ENCODE results near the gene NIN. TPM values are rescaled to one million over a fixed set of nuclear protein-coding genes. Genes with fewer than 3 reads are reported as not detected.
A peak's percentile ranks its signal among the peaks of the same experiment; 100 is the strongest.

The NIN gene
- total and polyA plus RNA-seq, 2 donors (not counting 1 experiment from before 2014, with no cell fraction given), result 22.8 to 37.5 TPM

- no peak for DNase-seq (ENCODE audit: low read depth in 2 of 2)
- Histone ChIP-seq H3K36me3 (ENCODE audit: control insufficient read depth, insufficient read depth, low read length) (no peaks in the 10 kb centered on the region), H3K27ac (ENCODE audit: insufficient read depth, low read length) (no peak overlapping the region), H2AFZ (ENCODE audit: low read length) (no peak overlapping the region), H3K4me2 (ENCODE audit: extremely low read depth, insufficient read depth, low read length) (no peak overlapping the region), H3K27me3 (ENCODE audit: control insufficient read depth, insufficient read depth, low read length) (no peaks in the 10 kb centered on the region), H4K20me1 (ENCODE audit: control insufficient read depth, extremely low read depth, insufficient read depth, low read length) (no peaks in the 10 kb centered on the region), H3K9ac (ENCODE audit: insufficient read depth, low read length) (no peak overlapping the region), H3K79me2 (ENCODE audit: control insufficient read depth, insufficient read depth, low read length) (no peaks in the 10 kb centered on the region), H3K4me3 (replicated peaks in 1 of 4; ENCODE audit: control extremely low read depth in 1 of 4, insufficient read depth in 1 of 4, low read depth in 3 of 4, low read length in 4 of 4) (no peak overlapping the region), H3K9me3 (ENCODE audit: control insufficient read depth, insufficient read depth, low read depth, low read length) (no peaks in the 10 kb centered on the region), H3K4me1 (ENCODE audit: control insufficient read depth, extremely low read depth, insufficient read depth, low read length) (no peaks in the 10 kb centered on the region)
- no peak for TF ChIP-seq CTCF (conservative IDR thresholded peaks at IDR 0.05 in 1 of 2, IDR thresholded peaks at IDR 0.05 in 1 of 2; ENCODE audit: low read depth in 1 of 2, low read length in 2 of 2)
Observed at GRCh38 chr14:50688875-50689274, 142.1 kb downstream of the NIN start.

- Histone ChIP-seq H3K4me2 (ENCODE audit: extremely low read depth, insufficient read depth, low read length) (no peak overlapping the region), H3K27ac (ENCODE audit: insufficient read depth, low read length) (no peak overlapping the region), H3K4me3 (replicated peaks in 1 of 4; ENCODE audit: control extremely low read depth in 1 of 4, insufficient read depth in 1 of 4, low read depth in 3 of 4, low read length in 4 of 4) (no peak overlapping the region), H3K79me2 (ENCODE audit: control insufficient read depth, insufficient read depth, low read length) (no peaks in the 10 kb centered on the region), H3K36me3 (ENCODE audit: control insufficient read depth, insufficient read depth, low read length) (no peaks in the 10 kb centered on the region), H3K4me1 (ENCODE audit: control insufficient read depth, extremely low read depth, insufficient read depth, low read length) (peaks cover 23% of the 10 kb centered on the region), H3K27me3 (ENCODE audit: control insufficient read depth, insufficient read depth, low read length) (no peaks in the 10 kb centered on the region), H3K9me3 (ENCODE audit: control insufficient read depth, insufficient read depth, low read depth, low read length) (no peaks in the 10 kb centered on the region), H4K20me1 (ENCODE audit: control insufficient read depth, extremely low read depth, insufficient read depth, low read length) (no peaks in the 10 kb centered on the region), H3K9ac (ENCODE audit: insufficient read depth, low read length) (no peak overlapping the region), H2AFZ (ENCODE audit: low read length) (no peak overlapping the region)
- DNase-seq (ENCODE audit: low read depth in 2 of 2), result no peak
- TF ChIP-seq EZH2 (IDR thresholded peaks at IDR 0.05; ENCODE audit: low read length, missing control alignments), result no peak
- no peak for TF ChIP-seq CTCF (conservative IDR thresholded peaks at IDR 0.05 in 1 of 2, IDR thresholded peaks at IDR 0.05 in 1 of 2; ENCODE audit: low read depth in 1 of 2, low read length in 2 of 2)
Observed at GRCh38 chr14:50679674-50680073, 151.3 kb downstream of the NIN start.

- H3K79me2 ChIP-seq (ENCODE audit: control insufficient read depth, insufficient read depth, low read length), result no peaks in the 10 kb centered on the region
- no peak overlapping the region for H3K4me3 ChIP-seq (replicated peaks in 1 of 4; ENCODE audit: control extremely low read depth in 1 of 4, insufficient read depth in 1 of 4, low read depth in 3 of 4, low read length in 4 of 4)
- H3K27ac ChIP-seq (ENCODE audit: insufficient read depth, low read length), result peak overlapping the region; percentile 77
- TF ChIP-seq CTCF (conservative IDR thresholded peaks at IDR 0.05 in 1 of 2, IDR thresholded peaks at IDR 0.05 in 1 of 2; ENCODE audit: low read depth in 1 of 2, low read length in 2 of 2) (no peak), EZH2 (IDR thresholded peaks at IDR 0.05; ENCODE audit: low read length, missing control alignments) (no peak)
- peaks cover 23% of the 10 kb centered on the region for H3K4me1 ChIP-seq (ENCODE audit: control insufficient read depth, extremely low read depth, insufficient read depth, low read length)
- H3K4me2 ChIP-seq (ENCODE audit: extremely low read depth, insufficient read depth, low read length), result peak overlapping the region; percentile 48
- no peaks in the 10 kb centered on the region for H4K20me1 ChIP-seq (ENCODE audit: control insufficient read depth, extremely low read depth, insufficient read depth, low read length)
- peak overlapping the region; percentile 31 for H2AFZ ChIP-seq (ENCODE audit: low read length)
- H3K27me3 ChIP-seq (ENCODE audit: control insufficient read depth, insufficient read depth, low read length), result no peaks in the 10 kb centered on the region
- H3K9ac ChIP-seq (ENCODE audit: insufficient read depth, low read length), result no peak overlapping the region
- H3K36me3 ChIP-seq (ENCODE audit: control insufficient read depth, insufficient read depth, low read length), result no peaks in the 10 kb centered on the region
- no peaks in the 10 kb centered on the region for H3K9me3 ChIP-seq (ENCODE audit: control insufficient read depth, insufficient read depth, low read depth, low read length)
- no peak for DNase-seq (ENCODE audit: low read depth in 2 of 2)
Observed at GRCh38 chr14:50678163-50678562, 152.8 kb downstream of the NIN start.
